RWPE2 (cell line): ENCODE data around the gene MCF2L.

Experiments used
- ATAC-seq: fragments of 200-7000 bp; cut with Tn5 transposase; 3 replicates; pipeline ENCODE4 v1.9.1; 2021; ENCODE audit warnings: low read depth
- DNase-seq: peaks from one replicate; pipeline ENCODE4 v3.0.0-alpha.2; 2020; ENCODE audit warnings: low spot score
- H3K27ac ChIP-seq: fragments of 450-650 bp; 2 replicates; pipeline ENCODE4 v1.5.1; 2017; ENCODE audit warnings: mild to moderate bottlenecking; ENCODE audit not compliant: poor library complexity, severe bottlenecking
- H3K27me3 ChIP-seq: fragments of 250-450 bp; sonication (Bioruptor Pico); 2 replicates; pipeline ENCODE4 v1.5.1; 2021; ENCODE audit warnings: mild to moderate bottlenecking, moderate library complexity; ENCODE audit not compliant: insufficient read depth, poor library complexity, severe bottlenecking
- H3K36me3 ChIP-seq: fragments of 250-450 bp; sonication (Bioruptor Pico); 2 replicates; pipeline ENCODE4 v1.5.1; 2020; ENCODE audit warnings: low read depth, mild to moderate bottlenecking, moderate library complexity
- H3K4me1 ChIP-seq: fragments of 250-450 bp; sonication (Bioruptor Pico); 2 replicates; pipeline ENCODE4 v1.5.1; 2021; ENCODE audit warnings: mild to moderate bottlenecking, moderate library complexity; ENCODE audit not compliant: insufficient read depth, poor library complexity, severe bottlenecking
- H3K4me3 ChIP-seq: fragments of 250-450 bp; sonication (Bioruptor Pico); 2 replicates; pipeline ENCODE4 v1.5.1; 2021; ENCODE audit warnings: mild to moderate bottlenecking, moderate library complexity; ENCODE audit not compliant: severe bottlenecking
- H3K9me3 ChIP-seq: fragments of 250-450 bp; sonication (Bioruptor Pico); 2 replicates; pipeline ENCODE4 v1.5.1; 2021; ENCODE audit warnings: mild to moderate bottlenecking, moderate library complexity; ENCODE audit not compliant: severe bottlenecking
- TF ChIP-seq, protein P1 (sequence below): fragments of 450-650 bp; IDR thresholded peaks from one replicate; pipeline ENCODE4 v1.5.1; 2017; ENCODE audit warnings: mild to moderate bottlenecking, moderate library complexity; ENCODE audit not compliant: poor library complexity, severe bottlenecking

The MCF2L gene

DNA sequence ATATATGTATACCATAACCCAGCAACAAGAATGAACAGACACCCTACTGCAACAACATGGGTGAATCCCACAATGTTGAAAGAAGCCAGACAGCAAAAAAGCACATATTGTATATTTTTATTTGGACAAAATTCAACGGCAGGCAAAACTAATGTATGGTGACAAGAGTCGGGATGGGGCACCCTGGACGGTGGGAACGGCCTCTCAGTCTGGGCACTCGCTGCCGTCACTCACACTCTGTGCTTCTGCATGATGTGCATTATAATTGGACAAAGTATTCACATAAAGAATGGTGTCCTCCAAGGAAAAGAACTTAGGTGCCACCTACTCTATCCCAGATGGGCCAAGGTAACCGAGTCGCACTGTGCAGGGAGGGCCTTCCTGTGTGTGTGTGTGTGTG lies 71.0 kb downstream of the MCF2L start:
- no peak overlapping the region for H3K27ac ChIP-seq
- no peak overlapping the region for H3K4me3 ChIP-seq
- H3K36me3 ChIP-seq: no peaks in the 10 kb centered on the region
- DNase-seq (no peak), ATAC-seq (no peak)
- TF ChIP-seq, protein P1, sequence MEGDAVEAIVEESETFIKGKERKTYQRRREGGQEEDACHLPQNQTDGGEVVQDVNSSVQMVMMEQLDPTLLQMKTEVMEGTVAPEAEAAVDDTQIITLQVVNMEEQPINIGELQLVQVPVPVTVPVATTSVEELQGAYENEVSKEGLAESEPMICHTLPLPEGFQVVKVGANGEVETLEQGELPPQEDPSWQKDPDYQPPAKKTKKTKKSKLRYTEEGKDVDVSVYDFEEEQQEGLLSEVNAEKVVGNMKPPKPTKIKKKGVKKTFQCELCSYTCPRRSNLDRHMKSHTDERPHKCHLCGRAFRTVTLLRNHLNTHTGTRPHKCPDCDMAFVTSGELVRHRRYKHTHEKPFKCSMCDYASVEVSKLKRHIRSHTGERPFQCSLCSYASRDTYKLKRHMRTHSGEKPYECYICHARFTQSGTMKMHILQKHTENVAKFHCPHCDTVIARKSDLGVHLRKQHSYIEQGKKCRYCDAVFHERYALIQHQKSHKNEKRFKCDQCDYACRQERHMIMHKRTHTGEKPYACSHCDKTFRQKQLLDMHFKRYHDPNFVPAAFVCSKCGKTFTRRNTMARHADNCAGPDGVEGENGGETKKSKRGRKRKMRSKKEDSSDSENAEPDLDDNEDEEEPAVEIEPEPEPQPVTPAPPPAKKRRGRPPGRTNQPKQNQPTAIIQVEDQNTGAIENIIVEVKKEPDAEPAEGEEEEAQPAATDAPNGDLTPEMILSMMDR: no peak
- H3K4me1 ChIP-seq: no peaks in the 10 kb centered on the region
- H3K27me3 ChIP-seq: peaks cover 4% of the 10 kb centered on the region
- H3K9me3 ChIP-seq: no peaks in the 10 kb centered on the region

DNA sequence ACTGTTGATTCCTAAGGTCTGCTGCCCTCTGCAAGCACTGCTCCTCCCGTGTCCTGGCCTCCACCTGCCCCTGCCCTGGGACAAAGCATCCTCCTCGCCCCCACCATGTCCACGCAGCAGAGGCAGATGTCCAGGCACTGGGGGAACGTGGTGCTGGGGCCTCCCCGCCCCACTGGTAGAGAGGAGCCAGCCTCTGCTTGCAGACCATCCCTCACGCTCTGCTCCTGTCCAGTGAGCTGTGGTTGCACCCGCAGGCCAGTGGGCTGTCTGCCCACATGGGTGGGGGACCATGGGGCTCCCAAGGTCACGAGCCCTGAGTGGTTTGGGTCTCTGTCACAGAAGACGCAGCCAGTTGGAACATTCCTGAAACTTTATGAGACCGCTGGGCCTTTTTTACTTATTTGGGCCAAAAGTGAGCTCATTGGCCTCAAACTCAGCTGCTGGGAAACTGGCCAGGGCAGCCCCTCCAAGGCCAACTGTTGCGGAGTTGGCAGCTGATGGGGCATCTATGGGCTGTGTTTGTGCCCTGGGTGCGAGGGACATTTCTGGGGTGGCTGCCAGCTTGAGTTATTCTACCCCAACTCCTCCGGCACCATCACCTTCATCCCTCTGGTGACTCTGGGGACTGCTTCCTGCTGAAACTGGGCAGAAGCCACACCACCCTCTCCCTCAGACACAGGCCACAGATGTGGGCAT lies 71.7 kb downstream of the MCF2L start:
- ATAC-seq (no peak), DNase-seq (no peak)
- Histone ChIP-seq H3K4me3 (no peak overlapping the region), H3K27me3 (peaks cover 4% of the 10 kb centered on the region), H3K27ac (no peak overlapping the region), H3K36me3 (no peaks in the 10 kb centered on the region), H3K9me3 (no peaks in the 10 kb centered on the region), H3K4me1 (no peaks in the 10 kb centered on the region)
- TF ChIP-seq, protein P1: no peak

DNA sequence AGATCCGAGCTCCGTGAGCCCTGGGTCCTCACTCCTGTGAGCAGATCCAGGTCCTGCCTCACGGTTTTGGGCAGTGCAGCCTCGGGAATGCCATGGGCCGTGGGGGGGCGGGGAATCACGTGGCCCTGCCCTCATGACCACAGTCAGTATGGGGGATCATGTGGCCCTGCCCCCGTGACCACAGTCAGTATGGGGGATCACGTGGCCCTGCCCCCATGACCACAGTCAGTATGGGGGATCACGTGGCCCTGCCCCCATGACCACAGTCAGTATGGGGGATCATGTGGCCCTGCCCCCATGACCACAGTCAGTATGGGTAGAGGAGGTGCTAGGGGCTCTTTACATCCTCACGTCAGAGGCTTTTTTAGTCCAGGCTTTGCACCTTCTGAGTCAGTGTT lies 72.3 kb downstream of the MCF2L start:
- Histone ChIP-seq H3K27me3 (peaks cover 4% of the 10 kb centered on the region), H3K36me3 (no peaks in the 10 kb centered on the region), H3K27ac (no peak overlapping the region), H3K4me3 (no peak overlapping the region), H3K9me3 (no peaks in the 10 kb centered on the region), H3K4me1 (no peaks in the 10 kb centered on the region)
- ATAC-seq (no peak), DNase-seq (no peak)
- TF ChIP-seq, protein P1: no peak

DNA sequence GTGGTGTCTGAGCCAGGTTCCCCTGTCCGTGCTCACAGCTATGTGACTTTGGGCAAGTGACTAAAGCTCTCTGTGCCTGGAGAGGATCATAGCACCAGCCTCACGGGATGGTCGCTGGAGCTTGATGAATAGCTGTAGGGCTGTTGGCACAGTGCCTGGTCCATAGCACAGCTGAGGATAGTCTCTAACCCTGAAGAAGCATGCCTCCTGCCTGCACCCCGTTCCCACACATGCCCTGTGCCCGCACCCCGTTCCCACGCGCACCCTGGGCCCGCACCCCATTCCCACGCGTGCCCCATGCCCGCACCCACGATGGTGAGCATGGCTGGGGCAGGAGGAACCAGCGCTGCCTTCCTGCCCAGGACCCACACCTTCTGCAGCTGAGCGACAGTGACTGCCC lies 72.9 kb downstream of the MCF2L start:
- Histone ChIP-seq H3K36me3 (no peaks in the 10 kb centered on the region), H3K27me3 (peaks cover 4% of the 10 kb centered on the region), H3K4me3 (no peak overlapping the region), H3K9me3 (no peaks in the 10 kb centered on the region), H3K27ac (no peak overlapping the region), H3K4me1 (no peaks in the 10 kb centered on the region)
- TF ChIP-seq, protein P1: no peak
- DNase-seq (no peak), ATAC-seq (no peak)

DNA sequence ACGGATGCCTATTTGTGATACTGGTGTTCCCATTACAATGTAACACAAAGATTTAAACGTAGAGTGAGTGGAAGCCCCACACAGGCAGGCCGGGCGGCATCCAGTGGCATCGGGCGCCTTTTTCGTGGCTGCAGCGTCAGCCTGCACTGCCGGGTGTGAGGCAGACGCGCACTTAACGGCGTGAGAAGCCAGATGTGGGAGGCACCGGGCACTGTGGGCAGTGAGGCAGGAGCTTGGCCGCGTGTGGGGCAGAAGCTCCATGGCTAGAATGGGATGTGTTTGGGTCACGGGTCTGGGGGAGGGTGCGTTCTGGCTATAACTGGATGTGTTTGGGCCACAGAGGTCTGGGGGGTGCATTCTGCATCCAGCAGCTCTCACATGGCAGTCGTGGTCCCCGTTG lies 73.4 kb downstream of the MCF2L start:
- H3K4me3 ChIP-seq: no peak overlapping the region
- TF ChIP-seq, protein P1: no peak
- ATAC-seq (no peak), DNase-seq (no peak)
- H3K9me3 ChIP-seq: no peaks in the 10 kb centered on the region
- peaks cover 4% of the 10 kb centered on the region for H3K27me3 ChIP-seq
- no peaks in the 10 kb centered on the region for H3K36me3 ChIP-seq
- no peak overlapping the region for H3K27ac ChIP-seq
- H3K4me1 ChIP-seq: no peaks in the 10 kb centered on the region
